ENCODE data around the gene ADAD2.

DNA sequence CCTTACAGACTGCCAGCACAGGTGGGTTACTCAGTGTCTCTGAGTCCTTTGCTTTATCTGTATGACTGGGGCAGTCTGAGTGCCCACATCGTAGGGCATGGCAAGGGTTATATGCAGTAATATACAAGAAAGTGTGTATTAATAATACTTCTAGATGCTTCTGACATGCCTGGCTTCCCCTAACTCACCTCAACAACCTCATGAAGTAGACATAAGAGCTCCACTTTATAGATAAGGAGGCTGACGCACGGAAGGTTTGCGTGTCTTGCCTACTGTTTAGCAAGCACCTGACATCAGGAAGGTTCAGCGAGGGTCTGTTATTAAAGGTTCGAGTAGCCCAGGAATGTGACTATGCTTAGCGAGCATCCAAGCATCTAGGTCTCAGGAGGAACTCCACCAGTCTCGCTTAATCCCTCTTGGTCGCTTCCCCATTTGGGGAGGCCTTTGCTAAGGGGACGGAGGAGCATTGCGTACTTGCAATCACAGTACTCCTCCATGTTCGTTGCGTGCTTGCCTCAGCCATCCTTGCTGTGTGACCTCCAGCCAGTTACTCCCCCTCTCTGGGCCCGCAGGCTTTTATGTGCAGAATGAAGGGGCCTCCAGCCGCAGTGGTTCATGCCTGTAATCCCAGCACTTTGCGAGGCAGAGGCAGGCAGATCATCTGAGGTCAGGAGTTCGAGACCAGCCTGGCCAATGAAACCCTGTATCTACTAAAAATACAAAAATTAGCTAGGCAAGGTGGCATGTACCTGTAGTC is 47.2 kb downstream of the ADAD2 start:
- TF ChIP-seq, protein P1, sequence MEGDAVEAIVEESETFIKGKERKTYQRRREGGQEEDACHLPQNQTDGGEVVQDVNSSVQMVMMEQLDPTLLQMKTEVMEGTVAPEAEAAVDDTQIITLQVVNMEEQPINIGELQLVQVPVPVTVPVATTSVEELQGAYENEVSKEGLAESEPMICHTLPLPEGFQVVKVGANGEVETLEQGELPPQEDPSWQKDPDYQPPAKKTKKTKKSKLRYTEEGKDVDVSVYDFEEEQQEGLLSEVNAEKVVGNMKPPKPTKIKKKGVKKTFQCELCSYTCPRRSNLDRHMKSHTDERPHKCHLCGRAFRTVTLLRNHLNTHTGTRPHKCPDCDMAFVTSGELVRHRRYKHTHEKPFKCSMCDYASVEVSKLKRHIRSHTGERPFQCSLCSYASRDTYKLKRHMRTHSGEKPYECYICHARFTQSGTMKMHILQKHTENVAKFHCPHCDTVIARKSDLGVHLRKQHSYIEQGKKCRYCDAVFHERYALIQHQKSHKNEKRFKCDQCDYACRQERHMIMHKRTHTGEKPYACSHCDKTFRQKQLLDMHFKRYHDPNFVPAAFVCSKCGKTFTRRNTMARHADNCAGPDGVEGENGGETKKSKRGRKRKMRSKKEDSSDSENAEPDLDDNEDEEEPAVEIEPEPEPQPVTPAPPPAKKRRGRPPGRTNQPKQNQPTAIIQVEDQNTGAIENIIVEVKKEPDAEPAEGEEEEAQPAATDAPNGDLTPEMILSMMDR (IDR thresholded peaks at IDR 0.05) = no peak
- no peak for TF ChIP-seq POLR2A (IDR thresholded peaks at IDR 0.05)

All from heart left ventricle (tissue), 13 donors.